ENCODE measurements around the gene TBC1D9. TPM values are rescaled to one million over a fixed set of nuclear protein-coding genes. Genes with fewer than 3 reads are reported as not detected.

TBC1D9 gene
- 12.5 and 13.6 TPM in 2 replicates for total RNA-seq (2022)
- percentile 70 among the genes with signal in this experiment for Bru-seq, nascent RNA
- BruChase-seq, experiment 1, labeled RNA remaining after a 2-hour chase: percentile 59 among the genes with signal in this experiment
- BruChase-seq, experiment 2, labeled RNA remaining after a 6-hour chase: percentile 56 among the genes with signal in this experiment
- long read RNA-seq, partial matches to known transcripts: 1 of 4 reads
- long read RNA-seq, other reads (novel, unspliced or antisense): 3 of 4 reads

- CTCF ChIA-PET: interaction anchor here (0.9 to 2.0 kb wide), 4 partner anchors 13 to 161 kb away, joined by 4 to 16 read pairs (median 4); no protein-coding TSS in a partner anchor
- H3K9me3 Mint-ChIP-seq (ENCODE audit: unreplicated experiment): no peaks in the 10 kb centered on the region
These were observed at the start of gene TBC1D9 for GRCh38 chr4:140756319-140757231. TBC1D9 (minus strand) TSS chr4:140756385; CDS start chr4:140756045, 340 bp downstream.

GRCh38 chr4:140805293-140805692 lies 49.1 kb upstream of the TBC1D9 start:
- Histone ChIP-seq H3K4me1 (no peaks in the 10 kb centered on the region), H3K36me3 (ENCODE audit: control insufficient read depth, insufficient read depth, low read length) (no peaks in the 10 kb centered on the region), H3K4me3 (ENCODE audit: low read depth, low read length) (no peak overlapping the region), H3K27me3 (replicated peaks; ENCODE audit: control insufficient read depth, insufficient read depth, low read length) (no peaks in the 10 kb centered on the region), H3K9me3 (no peaks in the 10 kb centered on the region)
- POLR2A ChIA-PET: no interaction called here
- no peak overlapping the region for H3K27ac Mint-ChIP-seq (ENCODE audit: unreplicated experiment)
- intact Hi-C loops (cut with micrococcal nuclease; ENCODE audit: unreplicated experiment): no loop called here
- H3K36me3 Mint-ChIP-seq (ENCODE audit: insufficient read depth, unreplicated experiment): no peaks in the 10 kb centered on the region
- TF ChIP-seq CTCF (IDR thresholded peaks at IDR 0.05; ENCODE audit: insufficient read depth in 1 of 2, low read depth in 1 of 2, low read length in 1 of 2, severe bottlenecking in 1 of 2, unreplicated experiment in 1 of 2): no peak
- H3K9me3 Mint-ChIP-seq (ENCODE audit: unreplicated experiment): no peaks in the 10 kb centered on the region
- no peak overlapping the region for H3K4me3 Mint-ChIP-seq (ENCODE audit: unreplicated experiment)
- BruUV-seq (replicated peaks): no TSS peak
- no peaks in the 10 kb centered on the region for H3K4me1 Mint-ChIP-seq (ENCODE audit: low read depth, unreplicated experiment)
- CTCF ChIA-PET: no interaction called here
- no peak for DNase-seq
- H3K27me3 Mint-ChIP-seq (ENCODE audit: insufficient read depth, unreplicated experiment): no peaks in the 10 kb centered on the region

More at GRCh38 chr4:140756319-140757231, at the start of gene TBC1D9:
- intact Hi-C loops (cut with micrococcal nuclease; ENCODE audit: unreplicated experiment): loop anchor here (2.0 to 10.0 kb wide), 4 partner anchors 28 to 382 kb away; partner anchors contain the start of gene SCOC
- TF ChIP-seq CTCF (IDR thresholded peaks at IDR 0.05; ENCODE audit: insufficient read depth in 1 of 2, low read depth in 1 of 2, low read length in 1 of 2, severe bottlenecking in 1 of 2, unreplicated experiment in 1 of 2): no peak
- Histone ChIP-seq H3K27me3 (replicated peaks; ENCODE audit: control insufficient read depth, insufficient read depth, low read length) (no peaks in the 10 kb centered on the region), H3K36me3 (ENCODE audit: control insufficient read depth, insufficient read depth, low read length) (no peaks in the 10 kb centered on the region), H3K9me3 (0 out of 2 replicates have a peak, but pooled peaks cover under 1% of the 10 kb centered on the region), H3K4me1 (peaks cover 7% of the 10 kb centered on the region), H3K4me3 (ENCODE audit: low read depth, low read length) (peak within 1 kb of the TSS; percentile 83)
- peak within 1 kb of the TSS; percentile 53 for H3K27ac Mint-ChIP-seq (ENCODE audit: unreplicated experiment)
- no TSS peak for BruUV-seq (replicated peaks)
- POLR2A ChIA-PET: interaction anchor here (0.5 to 1.4 kb wide), 2 partner anchors 8 to 37 kb away, joined by 3 to 5 read pairs; no protein-coding TSS in a partner anchor
- H3K27me3 Mint-ChIP-seq (ENCODE audit: insufficient read depth, unreplicated experiment): no peaks in the 10 kb centered on the region
- peak; percentile 84 to 87 for DNase-seq
- peak within 1 kb of the TSS; percentile 88 for H3K4me3 Mint-ChIP-seq (ENCODE audit: unreplicated experiment)
- H3K36me3 Mint-ChIP-seq (ENCODE audit: insufficient read depth, unreplicated experiment): no peaks in the 10 kb centered on the region
- no peaks in the 10 kb centered on the region for H3K4me1 Mint-ChIP-seq (ENCODE audit: low read depth, unreplicated experiment)

GRCh38 chr4:140802591-140802990 lies 46.4 kb upstream of the TBC1D9 start:
- intact Hi-C loops (cut with micrococcal nuclease; ENCODE audit: unreplicated experiment): no loop called here
- CTCF ChIA-PET: no interaction called here
- Histone ChIP-seq H3K36me3 (ENCODE audit: control insufficient read depth, insufficient read depth, low read length) (no peaks in the 10 kb centered on the region), H3K4me3 (ENCODE audit: low read depth, low read length) (no peak overlapping the region), H3K27me3 (replicated peaks; ENCODE audit: control insufficient read depth, insufficient read depth, low read length) (no peaks in the 10 kb centered on the region), H3K9me3 (no peaks in the 10 kb centered on the region), H3K4me1 (no peaks in the 10 kb centered on the region)
- Mint-ChIP-seq H3K4me3 (ENCODE audit: unreplicated experiment) (no peak overlapping the region), H3K27me3 (ENCODE audit: insufficient read depth, unreplicated experiment) (no peaks in the 10 kb centered on the region), H3K27ac (ENCODE audit: unreplicated experiment) (no peak overlapping the region), H3K9me3 (ENCODE audit: unreplicated experiment) (no peaks in the 10 kb centered on the region), H3K4me1 (ENCODE audit: low read depth, unreplicated experiment) (no peaks in the 10 kb centered on the region), H3K36me3 (ENCODE audit: insufficient read depth, unreplicated experiment) (no peaks in the 10 kb centered on the region)
- BruUV-seq (replicated peaks): no TSS peak
- POLR2A ChIA-PET: no interaction called here
- TF ChIP-seq CTCF (IDR thresholded peaks at IDR 0.05; ENCODE audit: insufficient read depth in 1 of 2, low read depth in 1 of 2, low read length in 1 of 2, severe bottlenecking in 1 of 2, unreplicated experiment in 1 of 2): no peak
- no peak for DNase-seq

Data from Caco-2 (cell line).